Measurements from ENCODE around the gene PCDHGA1. TPM values are rescaled to one million over a fixed set of nuclear protein-coding genes. Genes with fewer than 3 reads are reported as not detected.

PCDHGA1 gene
- total RNA-seq, 1 donor from 2014 or later: 0.31 TPM

DNA sequence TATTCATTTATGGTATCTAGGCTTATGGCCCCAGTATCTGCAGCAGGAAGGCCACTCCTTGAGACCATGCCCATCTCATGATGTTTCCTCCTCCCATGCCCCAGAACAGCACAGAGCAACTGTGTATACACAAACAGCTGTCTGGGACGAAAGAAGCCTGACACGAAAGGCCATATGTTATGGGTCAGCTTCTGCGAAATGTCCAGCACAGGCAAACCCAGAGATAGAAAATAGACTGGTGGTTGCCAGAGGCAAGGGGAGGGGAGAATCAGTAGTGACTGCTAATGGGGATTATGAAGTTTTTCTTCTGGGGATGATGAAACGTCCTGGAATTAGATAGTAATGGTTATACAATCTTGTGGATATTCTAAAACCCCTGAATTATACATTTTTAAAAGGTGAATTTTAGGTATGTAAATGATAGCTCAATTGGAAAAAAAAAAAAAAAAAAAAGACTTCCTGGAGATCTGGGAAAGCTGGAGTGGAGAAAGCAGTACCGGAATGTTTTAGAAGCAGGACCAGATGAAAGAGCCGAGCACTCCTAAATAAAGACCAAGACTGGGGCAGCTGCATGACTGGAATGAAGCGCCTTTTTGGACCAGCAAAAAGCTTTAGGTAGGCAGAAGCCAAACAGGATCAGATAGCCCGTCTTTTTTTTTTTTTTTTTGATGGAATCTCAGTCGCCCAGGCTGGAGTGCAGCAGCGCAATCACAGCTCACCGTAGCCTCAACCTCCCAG, 187.7 kb downstream of the PCDHGA1 start:
- no peak for TF ChIP-seq CTCF (conservative IDR thresholded peaks at IDR 0.05)
- Mint-ChIP-seq H3K4me3 (no peak overlapping the region), H3K27ac (no peak overlapping the region), H3K4me1 (ENCODE audit: unreplicated experiment) (peaks cover 44% of the 10 kb centered on the region), H3K9me3 (no peaks in the 10 kb centered on the region), H3K27me3 (no peaks in the 10 kb centered on the region), H3K36me3 (peaks cover 43% of the 10 kb centered on the region)
- no peak for DNase-seq (ENCODE audit: extremely low spot score, unreplicated experiment)

DNA sequence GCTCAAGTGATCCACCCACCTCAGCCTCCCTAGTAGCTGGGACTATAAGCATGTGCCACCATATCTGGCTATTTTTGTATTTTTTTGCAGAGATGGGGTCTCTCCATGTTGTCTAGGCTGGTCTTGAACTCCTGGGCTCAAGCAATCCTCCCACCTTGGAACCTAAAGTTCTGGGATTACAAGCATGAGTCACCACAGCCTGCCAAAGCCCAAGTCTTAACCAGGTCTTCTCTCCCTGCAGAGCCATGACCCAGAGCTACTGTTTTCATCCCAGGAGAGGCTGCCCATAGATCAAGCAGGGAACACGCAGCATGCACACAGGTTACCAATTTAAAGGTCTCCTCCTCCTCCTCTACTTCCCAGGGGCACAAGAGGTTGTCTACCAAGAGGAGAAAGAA, 188.3 kb downstream of the PCDHGA1 start:
- Mint-ChIP-seq H3K36me3 (peaks cover 42% of the 10 kb centered on the region), H3K9me3 (no peaks in the 10 kb centered on the region), H3K4me3 (no peak overlapping the region), H3K4me1 (ENCODE audit: unreplicated experiment) (peaks cover 41% of the 10 kb centered on the region), H3K27me3 (no peaks in the 10 kb centered on the region), H3K27ac (no peak overlapping the region)
- TF ChIP-seq CTCF (conservative IDR thresholded peaks at IDR 0.05): no peak
- no peak for DNase-seq (ENCODE audit: extremely low spot score, unreplicated experiment)

DNA sequence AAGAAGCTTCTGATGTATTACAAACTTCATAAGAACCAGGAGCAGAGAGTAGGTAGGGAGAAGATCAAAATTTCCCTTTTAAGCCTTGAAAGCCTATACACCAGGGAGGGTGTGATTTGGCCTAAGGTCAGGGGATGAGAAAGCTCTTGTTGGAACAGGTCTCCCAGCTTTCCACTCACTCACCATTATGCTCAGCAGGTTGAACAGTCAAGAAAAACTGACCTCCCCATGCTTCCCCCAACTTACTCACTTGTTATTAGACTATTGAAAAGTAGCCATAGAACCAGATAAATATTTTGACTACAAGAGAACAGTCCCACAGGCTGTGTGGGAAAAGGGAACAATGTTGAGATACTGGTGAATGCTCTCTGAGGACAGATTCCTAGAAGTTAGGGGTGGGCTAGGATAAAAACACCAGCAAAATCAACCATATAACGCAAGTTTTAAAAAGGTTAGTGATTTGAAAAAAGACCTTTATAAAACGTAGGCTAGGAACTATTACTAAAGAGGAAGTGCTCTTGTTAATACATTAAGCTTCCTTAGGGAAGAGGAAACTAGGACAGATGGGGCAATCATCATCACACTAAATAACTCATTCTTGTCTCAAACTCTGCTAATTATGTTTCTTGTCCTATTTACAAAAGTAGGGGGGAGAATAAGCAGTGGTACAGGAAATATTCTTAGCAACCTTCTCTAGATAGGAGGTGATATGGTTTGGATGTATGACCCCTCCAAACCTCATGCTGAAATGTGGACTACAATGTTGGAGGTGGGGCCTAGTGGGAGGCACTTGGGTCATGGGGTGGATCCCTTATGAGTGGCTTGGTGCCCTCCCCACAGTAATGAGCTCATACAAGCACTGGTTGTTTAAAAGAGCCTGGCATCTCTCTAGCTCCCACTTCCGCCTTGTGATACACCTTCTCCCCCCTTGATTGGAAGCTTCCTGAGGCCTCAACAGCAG, 189.6 kb downstream of the PCDHGA1 start:
- no peak for TF ChIP-seq CTCF (conservative IDR thresholded peaks at IDR 0.05)
- no peak overlapping the region for H3K27ac Mint-ChIP-seq

DNA sequence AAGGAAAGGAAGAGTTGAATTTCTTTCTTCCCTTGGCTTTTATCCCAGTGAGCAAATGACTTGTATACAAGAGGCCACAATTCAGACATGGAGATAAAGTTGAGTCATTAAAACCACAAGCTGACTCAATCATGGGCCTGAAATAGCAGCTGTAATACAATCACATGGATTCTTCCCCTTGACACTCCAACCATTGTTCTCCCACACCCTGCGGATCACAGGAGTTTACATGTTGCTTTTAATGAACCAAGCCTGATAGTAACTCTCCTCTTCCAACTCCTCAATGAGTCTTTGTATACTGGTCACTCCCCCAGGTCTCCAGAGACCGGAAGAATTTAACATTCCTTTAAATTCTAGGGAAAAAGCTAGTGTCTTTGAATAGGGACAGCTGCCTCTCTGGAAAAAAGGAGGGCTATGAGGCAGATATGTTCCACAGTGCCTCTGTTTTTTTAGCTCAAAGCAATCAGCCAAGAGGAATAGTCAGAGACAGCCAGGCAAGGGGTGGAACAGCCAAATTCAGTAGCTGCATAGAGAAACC, 191.0 kb downstream of the PCDHGA1 start:
- Mint-ChIP-seq H3K4me1 (ENCODE audit: unreplicated experiment) (peaks cover 42% of the 10 kb centered on the region), H3K4me3 (no peak overlapping the region), H3K27me3 (no peaks in the 10 kb centered on the region), H3K9me3 (no peaks in the 10 kb centered on the region), H3K27ac (peak overlapping the region; percentile 64), H3K36me3 (peaks cover 59% of the 10 kb centered on the region)
- no peak for DNase-seq (ENCODE audit: extremely low spot score, unreplicated experiment)
- TF ChIP-seq CTCF (conservative IDR thresholded peaks at IDR 0.05): no peak

More for the DNA sequence above, 189.6 kb downstream of the PCDHGA1 start:
- no peak overlapping the region for H3K4me3 Mint-ChIP-seq
- peaks cover 38% of the 10 kb centered on the region for H3K4me1 Mint-ChIP-seq (ENCODE audit: unreplicated experiment)
- H3K36me3 Mint-ChIP-seq: peaks cover 48% of the 10 kb centered on the region
- H3K9me3 Mint-ChIP-seq: no peaks in the 10 kb centered on the region
- H3K27me3 Mint-ChIP-seq: no peaks in the 10 kb centered on the region
- DNase-seq (ENCODE audit: extremely low spot score, unreplicated experiment): no peak

- Mint-ChIP-seq H3K4me3 (no peak overlapping the region), H3K36me3 (peaks cover 57% of the 10 kb centered on the region), H3K9me3 (no peaks in the 10 kb centered on the region), H3K4me1 (ENCODE audit: unreplicated experiment) (peaks cover 34% of the 10 kb centered on the region), H3K27ac (peak overlapping the region; percentile 9), H3K27me3 (no peaks in the 10 kb centered on the region)
- TF ChIP-seq CTCF (conservative IDR thresholded peaks at IDR 0.05): no peak
- no peak for DNase-seq (ENCODE audit: extremely low spot score, unreplicated experiment)
These were observed 192.0 kb downstream of the PCDHGA1 start for GRCh38 chr5:141522301-141522700.
